Adrenal gland (tissue), 5 donors: ENCODE data around the gene EHMT2.

ENCODE experiments used
- POLR2A ChIP-seq, 2 donors: fragments of 450-650 bp; IDR thresholded peaks; one replicate each; pipeline ENCODE4 v1.6.1; 2017; ENCODE audit warnings: antibody characterized with exemption in 2 of 2, mild to moderate bottlenecking in 2 of 2, moderate library complexity in 1 of 2
- TF ChIP-seq, protein P1 (sequence below), 6 experiments: fragments of 450-650 bp in 4 of 6; fragments of 200-600 bp in 2 of 6; sonication (generic) in 1 of 6; IDR thresholded peaks; 1 replicate in 5 of 6; 2 replicates in 1 of 6; pipeline versions ENCODE4 v1.5.1 to v1.8.0; 2016 to 2021; ENCODE audit warnings: antibody characterized with exemption in 6 of 6, mild to moderate bottlenecking in 2 of 6, moderate library complexity in 1 of 6
- donor health status: DM: no; HTN: no; CAD: no.

DNA sequence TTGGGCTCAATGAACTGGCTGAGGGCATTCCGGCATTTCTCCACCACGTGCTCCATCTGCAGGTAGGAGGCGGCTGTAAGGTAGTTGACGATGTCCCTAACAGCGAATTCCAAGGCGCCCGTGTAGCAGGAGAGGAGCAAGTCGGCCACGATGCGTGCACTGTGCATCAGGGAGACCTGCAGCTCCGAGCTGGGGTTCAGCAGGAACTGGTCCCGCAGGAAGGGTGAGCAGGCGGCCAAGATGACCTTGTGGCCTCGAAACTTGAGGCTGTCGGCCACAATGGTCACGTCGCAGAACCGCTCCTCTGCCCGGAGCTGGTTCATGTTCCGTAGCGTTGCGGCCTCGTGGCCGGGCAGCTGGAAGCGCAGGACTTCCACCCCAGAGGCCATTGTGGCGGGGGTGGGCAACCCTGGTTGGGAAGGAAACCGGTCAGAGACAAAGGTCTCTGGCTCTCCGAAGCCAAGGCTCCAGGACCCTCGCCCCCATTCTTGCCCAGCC lies 3.5 kb upstream of the EHMT2 start:
- TF ChIP-seq, protein P1, sequence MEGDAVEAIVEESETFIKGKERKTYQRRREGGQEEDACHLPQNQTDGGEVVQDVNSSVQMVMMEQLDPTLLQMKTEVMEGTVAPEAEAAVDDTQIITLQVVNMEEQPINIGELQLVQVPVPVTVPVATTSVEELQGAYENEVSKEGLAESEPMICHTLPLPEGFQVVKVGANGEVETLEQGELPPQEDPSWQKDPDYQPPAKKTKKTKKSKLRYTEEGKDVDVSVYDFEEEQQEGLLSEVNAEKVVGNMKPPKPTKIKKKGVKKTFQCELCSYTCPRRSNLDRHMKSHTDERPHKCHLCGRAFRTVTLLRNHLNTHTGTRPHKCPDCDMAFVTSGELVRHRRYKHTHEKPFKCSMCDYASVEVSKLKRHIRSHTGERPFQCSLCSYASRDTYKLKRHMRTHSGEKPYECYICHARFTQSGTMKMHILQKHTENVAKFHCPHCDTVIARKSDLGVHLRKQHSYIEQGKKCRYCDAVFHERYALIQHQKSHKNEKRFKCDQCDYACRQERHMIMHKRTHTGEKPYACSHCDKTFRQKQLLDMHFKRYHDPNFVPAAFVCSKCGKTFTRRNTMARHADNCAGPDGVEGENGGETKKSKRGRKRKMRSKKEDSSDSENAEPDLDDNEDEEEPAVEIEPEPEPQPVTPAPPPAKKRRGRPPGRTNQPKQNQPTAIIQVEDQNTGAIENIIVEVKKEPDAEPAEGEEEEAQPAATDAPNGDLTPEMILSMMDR (IDR thresholded peaks at IDR 0.05) = no peak
- TF ChIP-seq POLR2A (IDR thresholded peaks at IDR 0.05) = no peak
